Stimulated activated CD4-positive, alpha-beta T cell treated with anti-CD3 and anti-CD28 coated beads, Interleukin-12 subunit alpha, Interleukin-12 subunit beta, amount 100 ng/mL, for 48 hours (primary cell): ENCODE data around the gene RING1.

Experiments used
- DNase-seq, 3 donors: peaks; one replicate each; pipeline ENCODE4 v3.0.0-alpha.2; 2020; ENCODE audit warnings: low read depth in 2 of 3, low spot score in 1 of 3

Gene RING1

GRCh38 chr6:33237741-33238140 lies 29.4 kb downstream of the RING1 start:
- DNase-seq, result no peak

DNA sequence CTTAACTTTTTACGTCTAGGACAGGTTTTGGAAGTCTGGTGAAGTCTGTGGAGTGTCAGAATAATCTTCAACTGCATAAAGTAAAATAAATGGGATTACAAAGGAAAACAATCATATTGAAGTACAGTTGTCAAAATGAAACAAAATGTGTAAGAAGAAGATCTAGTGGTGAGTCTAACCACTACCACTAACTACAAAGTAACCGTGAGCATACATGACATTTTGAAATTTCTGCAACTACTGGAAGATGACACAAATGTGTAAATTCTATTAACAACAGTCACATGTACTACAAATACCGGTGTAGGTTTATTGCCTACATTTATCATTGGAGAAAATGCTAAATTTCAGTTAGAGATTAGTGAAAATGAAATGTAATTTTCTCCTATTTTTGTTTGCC lies 33.7 kb downstream of the RING1 start:
- no peak for DNase-seq

DNA sequence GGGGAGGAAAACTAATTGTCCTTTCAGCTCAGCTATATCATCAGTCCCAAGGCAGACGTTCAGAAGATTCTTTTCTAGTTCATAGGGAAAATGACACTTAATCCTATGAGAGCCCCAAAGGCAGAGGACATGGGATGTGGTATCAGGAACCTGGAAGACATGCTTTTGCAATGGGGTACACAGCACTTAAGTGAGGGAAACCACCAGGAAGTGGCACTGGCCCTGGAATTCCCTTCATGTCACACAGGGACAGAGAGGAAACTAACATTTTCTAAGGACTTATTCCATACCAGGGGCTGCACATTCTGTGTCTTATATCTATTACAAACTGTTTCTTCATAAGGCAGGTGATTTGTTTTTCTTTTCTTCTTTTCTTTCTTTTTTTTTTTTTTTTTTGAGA lies 35.2 kb downstream of the RING1 start:
- DNase-seq, result no peak

DNA sequence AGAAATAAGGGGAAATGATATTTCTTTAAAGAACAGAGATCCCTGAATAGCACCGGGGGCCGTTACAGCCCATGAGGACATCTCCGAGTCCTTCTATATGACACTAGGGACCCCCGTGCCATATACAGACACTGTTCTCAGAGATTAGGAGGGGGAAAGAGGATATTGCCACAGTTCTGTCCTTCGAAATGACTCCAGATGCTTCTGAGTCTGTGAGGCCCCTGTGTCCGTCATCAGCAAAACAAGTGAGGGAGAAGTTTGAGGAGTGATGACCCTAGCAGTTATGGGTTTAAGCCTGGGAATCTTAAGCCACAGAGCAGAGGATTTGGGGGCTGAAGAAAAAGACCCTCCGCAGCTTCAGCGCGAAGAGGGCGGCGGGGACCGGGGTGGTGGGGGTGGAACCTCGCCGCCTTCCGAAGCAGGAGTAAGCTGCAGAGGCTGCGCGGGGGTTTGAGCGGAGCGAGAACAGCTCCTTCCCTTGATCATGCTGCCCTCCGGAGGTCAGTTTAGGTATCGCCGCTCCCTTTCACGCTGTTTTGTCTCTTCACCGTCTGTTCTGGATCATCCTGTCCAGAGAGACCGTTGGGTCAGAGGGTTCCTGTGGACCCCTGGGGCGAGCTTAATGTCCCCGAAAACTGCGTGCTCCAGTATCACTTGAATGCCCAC lies 39.8 kb downstream of the RING1 start:
- DNase-seq, result peak; percentile 84 to 97 (median 89)

DNA sequence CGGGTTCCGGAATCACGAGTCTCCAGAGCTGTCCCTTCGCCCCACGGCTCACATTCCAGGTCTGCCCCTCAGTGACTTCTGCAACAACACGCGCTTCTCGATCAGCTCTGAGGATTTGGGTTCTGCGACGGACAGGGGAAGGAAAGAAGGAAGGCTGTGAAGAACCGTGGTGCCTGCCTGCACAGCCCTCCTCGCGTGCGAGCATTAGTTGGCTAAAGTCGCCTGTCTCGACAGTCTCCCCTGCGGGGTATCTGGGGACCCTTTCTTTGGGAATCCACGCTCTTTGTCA lies 40.3 kb downstream of the RING1 start:
- peak; percentile 12 to 34 (median 27) for DNase-seq

GRCh38 chr6:33248932-33249731 lies 40.8 kb downstream of the RING1 start:
- peak; percentile 94 to 96 (median 94) for DNase-seq

- no peak for DNase-seq
Observed at GRCh38 chr6:33249732-33250630, 41.7 kb downstream of the RING1 start.

GRCh38 chr6:33250731-33251130 lies 42.4 kb downstream of the RING1 start:
- no peak for DNase-seq

DNA sequence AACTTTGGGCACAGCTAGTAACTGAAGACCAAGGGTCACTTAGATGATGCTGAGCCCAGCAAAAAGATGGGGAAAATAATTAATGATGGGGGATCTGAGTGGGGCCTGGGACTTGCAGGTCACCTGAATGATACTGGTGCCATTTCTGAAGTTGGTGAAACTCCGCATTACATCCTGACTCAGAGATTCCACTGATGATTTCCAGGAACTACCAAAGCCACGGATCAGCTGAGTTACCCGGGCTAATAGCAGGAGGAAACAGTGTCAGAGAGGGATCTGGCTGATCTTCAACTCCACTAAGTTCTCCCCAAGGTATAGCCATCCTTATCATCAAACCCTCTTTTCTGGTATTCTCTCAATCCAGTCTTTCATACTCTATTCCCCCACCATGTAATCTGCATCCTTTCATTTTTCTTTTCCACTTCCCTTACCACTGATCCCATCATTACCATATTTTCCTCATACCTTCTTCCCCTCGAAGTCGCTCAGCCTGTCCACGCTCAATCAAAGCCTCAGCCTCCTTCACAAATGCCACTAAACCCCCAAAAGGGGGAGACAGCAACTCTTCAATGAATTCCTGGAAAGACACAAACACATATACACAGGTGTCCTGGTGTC lies 43.2 kb downstream of the RING1 start:
- DNase-seq, result no peak

DNA sequence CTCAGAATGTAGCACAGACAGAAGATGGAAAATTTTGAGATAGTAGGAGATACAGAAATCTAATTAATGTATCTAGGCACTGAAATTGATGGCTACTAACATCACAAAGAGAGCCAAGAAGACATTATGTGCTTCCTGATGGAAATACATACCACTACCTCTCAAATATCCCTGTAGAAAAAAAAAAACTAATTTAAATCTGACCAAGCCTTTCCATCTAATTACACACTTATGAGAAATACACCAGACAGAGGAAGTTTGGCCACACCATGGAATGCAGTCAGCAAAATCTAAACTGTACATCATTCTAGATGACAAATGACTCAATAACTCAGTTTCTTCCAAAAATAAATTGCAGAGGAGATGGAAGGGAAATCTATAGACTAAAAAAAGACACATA lies 44.5 kb downstream of the RING1 start:
- no peak for DNase-seq

DNA sequence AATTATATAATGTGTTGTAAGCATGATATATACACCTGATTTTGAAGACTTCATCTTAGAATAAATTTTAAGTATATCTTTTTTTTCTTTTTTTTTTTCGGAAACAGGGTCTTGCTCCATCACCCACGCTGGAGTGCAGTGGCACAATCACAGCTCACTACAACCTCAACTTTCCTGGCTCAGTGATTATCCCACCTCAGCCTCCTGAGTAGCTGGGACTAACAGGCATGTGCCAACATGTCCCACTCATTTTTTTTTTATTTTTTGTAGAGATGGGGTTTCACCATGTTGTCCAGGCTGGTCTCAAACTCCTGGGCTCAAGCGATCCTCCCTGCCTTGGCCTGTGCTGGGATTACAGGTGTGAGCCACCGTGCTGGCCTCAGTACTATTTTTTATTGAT lies 46.3 kb downstream of the RING1 start:
- DNase-seq, result no peak

DNA sequence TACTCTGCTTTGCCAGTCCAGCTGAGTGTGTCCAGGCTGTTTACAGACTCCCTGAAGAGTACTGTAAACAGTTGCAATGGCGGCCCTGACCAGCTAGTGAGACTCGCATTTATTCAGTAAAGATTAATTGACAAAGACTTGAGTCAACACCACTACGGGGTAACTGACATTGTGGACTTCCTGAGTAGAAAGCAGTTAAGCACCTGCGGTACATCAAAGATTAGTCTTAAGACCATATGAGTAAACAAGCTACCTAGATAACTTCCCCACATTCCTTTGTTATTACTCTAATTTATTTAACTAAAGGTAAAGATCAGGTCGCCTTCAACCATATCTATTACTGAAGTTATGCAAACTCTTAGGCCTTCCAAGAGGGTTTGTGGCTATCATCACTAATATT lies 50.7 kb downstream of the RING1 start:
- no peak for DNase-seq
